HEK293 (cell line): ENCODE results near the gene TAS2R9.
A peak's percentile ranks its signal among the peaks of the same experiment; 100 is the strongest.

Experiments used
- CTCF ChIA-PET: fragments of 350-600 bp; formaldehyde crosslinking; extraction: SDS; loops from one replicate; lab custom pipeline; 2021; ENCODE audit warnings: antibody characterized with exemption; lab: Yijun Ruan, JAX
- POLR2A ChIA-PET: fragments of 300-600 bp; formaldehyde crosslinking; extraction: SDS; loops from one replicate; lab custom pipeline; 2020; ENCODE audit warnings: antibody characterized with exemption, inconsistent platforms; lab: Yijun Ruan, JAX
- H3K27ac ChIP-seq: fragments of 200-500 bp; sonication (Bioruptor generic); 2 replicates; pipeline ENCODE4 v1.5.1; 2014; ENCODE audit warnings: low read depth, low read length, control low read depth, inconsistent platforms; ENCODE audit errors: extremely low read depth
- H3K36me3 ChIP-seq, 2 experiments: fragments of 200-500 bp in 1 of 2; sonication (Bioruptor generic) in 1 of 2; 1 replicate in 1 of 2; 2 replicates in 1 of 2; pipeline ENCODE4 v1.5.1; 2014 to 2017; ENCODE audit warnings: inconsistent platforms in 2 of 2, low read length in 2 of 2; ENCODE audit not compliant: control insufficient read depth in 2 of 2, insufficient read depth in 1 of 2
- H3K4me1 ChIP-seq: fragments of 200-500 bp; sonication (Bioruptor generic); 2 replicates; pipeline ENCODE4 v1.5.1; 2014; ENCODE audit warnings: mild to moderate bottlenecking, low read length, inconsistent platforms; ENCODE audit not compliant: control insufficient read depth, insufficient read depth
- H3K4me3 ChIP-seq: 2 replicates; pipeline ENCODE4 v1.5.1; 2011; ENCODE audit warnings: low read depth, mild to moderate bottlenecking, control low read depth, low read length, moderate library complexity
- H3K9me3 ChIP-seq: fragments of 200-500 bp; sonication (Bioruptor generic); 2 replicates; pipeline ENCODE4 v1.5.1; 2014; ENCODE audit warnings: low read depth, low read length, inconsistent platforms; ENCODE audit not compliant: control insufficient read depth, insufficient read depth
- GLIS1 ChIP-seq: fragments of 450-650 bp; formaldehyde crosslinking; IDR thresholded peaks from 2 replicates; pipeline ENCODE4 v1.5.1; 2016; ENCODE audit warnings: missing biosample characterization, missing genetic modification characterization
- IKZF3 ChIP-seq: fragments of 450-650 bp; IDR thresholded peaks from 2 replicates; pipeline ENCODE4 v1.5.0; 2018; ENCODE audit warnings: missing biosample characterization, mild to moderate bottlenecking, missing genetic modification characterization, moderate library complexity
- KLF16 ChIP-seq: fragments of 450-650 bp; formaldehyde crosslinking; IDR thresholded peaks from 2 replicates; pipeline ENCODE4 v1.5.1; 2017; ENCODE audit warnings: missing biosample characterization, missing genetic modification characterization
- ZNF146 ChIP-seq: fragments of 450-650 bp; formaldehyde crosslinking; IDR thresholded peaks from 2 replicates; pipeline ENCODE4 v1.5.1; 2016; ENCODE audit warnings: missing biosample characterization, missing genetic modification characterization
- ZNF155 ChIP-seq: fragments of 450-650 bp; formaldehyde crosslinking; IDR thresholded peaks from 2 replicates; pipeline ENCODE4 v1.5.1; 2016; ENCODE audit warnings: missing biosample characterization, missing genetic modification characterization
- ZNF211 ChIP-seq: fragments of 450-650 bp; formaldehyde crosslinking; IDR thresholded peaks from 2 replicates; pipeline ENCODE4 v1.5.1; 2016; ENCODE audit warnings: low read depth, missing biosample characterization, missing genetic modification characterization
- ZNF24 ChIP-seq: fragments of 450-650 bp; formaldehyde crosslinking; IDR thresholded peaks from 2 replicates; pipeline ENCODE4 v1.5.1; 2016; ENCODE audit warnings: missing biosample characterization, missing genetic modification characterization
- ZNF266 ChIP-seq: fragments of 450-650 bp; formaldehyde crosslinking; IDR thresholded peaks from 2 replicates; pipeline ENCODE4 v1.5.1; 2016; ENCODE audit warnings: missing biosample characterization, missing genetic modification characterization, low read depth
- ZNF274 ChIP-seq, 2 experiments: fragments of 200-500 bp in 1 of 2; fragments of 450-650 bp in 1 of 2; sonication (Bioruptor generic) in 1 of 2; formaldehyde crosslinking in 1 of 2; IDR thresholded peaks; 2 replicates each; pipeline versions ENCODE4 v1.5.1 to v1.6.1; 2014 to 2016; ENCODE audit warnings: borderline replicate concordance in 1 of 2, inconsistent platforms in 1 of 2, low read length in 1 of 2, missing biosample characterization in 1 of 2, missing genetic modification characterization in 1 of 2
- ZNF350 ChIP-seq: fragments of 450-650 bp; formaldehyde crosslinking; IDR thresholded peaks from 2 replicates; pipeline ENCODE4 v1.5.0; 2017; ENCODE audit warnings: missing biosample characterization, mild to moderate bottlenecking, missing genetic modification characterization
- ZNF544 ChIP-seq: fragments of 450-650 bp; formaldehyde crosslinking; IDR thresholded peaks from 2 replicates; pipeline ENCODE4 v1.5.0; 2017; ENCODE audit warnings: missing biosample characterization, missing genetic modification characterization
- ZNF558 ChIP-seq: fragments of 450-650 bp; formaldehyde crosslinking; IDR thresholded peaks from 2 replicates; pipeline ENCODE4 v1.5.1; 2016; ENCODE audit warnings: missing biosample characterization, missing genetic modification characterization
- ZNF654 ChIP-seq: fragments of 450-650 bp; formaldehyde crosslinking; IDR thresholded peaks from 2 replicates; pipeline ENCODE4 v1.5.1; 2016; ENCODE audit warnings: low read depth, missing biosample characterization, missing genetic modification characterization
- ZNF670 ChIP-seq: fragments of 450-650 bp; formaldehyde crosslinking; IDR thresholded peaks from 2 replicates; pipeline ENCODE4 v1.5.1; 2016; ENCODE audit warnings: missing biosample characterization, missing genetic modification characterization, low read depth
- ZNF768 ChIP-seq: fragments of 450-650 bp; formaldehyde crosslinking; IDR thresholded peaks from 2 replicates; pipeline ENCODE4 v1.5.1; 2018; ENCODE audit warnings: missing biosample characterization, mild to moderate bottlenecking, missing genetic modification characterization
- ZNF777 ChIP-seq: fragments of 450-650 bp; formaldehyde crosslinking; IDR thresholded peaks from 2 replicates; pipeline ENCODE4 v1.5.1; 2017; ENCODE audit warnings: missing biosample characterization, missing genetic modification characterization, borderline replicate concordance
- ZNF791 ChIP-seq: fragments of 450-650 bp; formaldehyde crosslinking; IDR thresholded peaks from 2 replicates; pipeline ENCODE4 v1.5.1; 2016; ENCODE audit warnings: missing biosample characterization, missing genetic modification characterization
- TF ChIP-seq, protein P1 (sequence below): fragments of 450-650 bp; formaldehyde crosslinking; IDR thresholded peaks from 2 replicates; pipeline ENCODE4 v1.5.1; 2016; ENCODE audit warnings: missing biosample characterization, missing genetic modification characterization
- TF ChIP-seq, protein P2 (sequence below): fragments of 450-650 bp; formaldehyde crosslinking; IDR thresholded peaks from 2 replicates; pipeline ENCODE4 v1.5.1; 2016; ENCODE audit warnings: missing biosample characterization, missing genetic modification characterization

TAS2R9 gene

DNA sequence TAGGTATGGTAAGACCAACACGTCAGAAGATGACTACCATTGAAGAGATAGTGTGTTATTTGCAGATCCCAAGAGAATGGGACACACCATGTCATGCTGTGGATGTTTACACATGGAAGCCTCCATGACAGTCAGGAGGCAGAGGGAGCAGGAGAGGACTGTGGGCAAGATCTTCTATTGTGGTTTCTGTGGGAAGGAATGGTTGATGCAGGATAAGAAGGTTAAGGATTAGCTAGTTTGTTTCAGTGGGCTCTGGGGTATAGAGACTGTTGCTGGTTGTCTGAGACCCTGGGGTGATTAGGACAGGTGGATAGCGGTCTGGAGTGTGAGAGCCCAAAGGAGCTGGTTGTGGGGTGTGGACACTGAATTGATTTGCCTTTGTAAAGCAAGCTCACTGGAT lies 30.9 kb downstream of the TAS2R9 start (continued):
- TF ChIP-seq, protein P1, sequence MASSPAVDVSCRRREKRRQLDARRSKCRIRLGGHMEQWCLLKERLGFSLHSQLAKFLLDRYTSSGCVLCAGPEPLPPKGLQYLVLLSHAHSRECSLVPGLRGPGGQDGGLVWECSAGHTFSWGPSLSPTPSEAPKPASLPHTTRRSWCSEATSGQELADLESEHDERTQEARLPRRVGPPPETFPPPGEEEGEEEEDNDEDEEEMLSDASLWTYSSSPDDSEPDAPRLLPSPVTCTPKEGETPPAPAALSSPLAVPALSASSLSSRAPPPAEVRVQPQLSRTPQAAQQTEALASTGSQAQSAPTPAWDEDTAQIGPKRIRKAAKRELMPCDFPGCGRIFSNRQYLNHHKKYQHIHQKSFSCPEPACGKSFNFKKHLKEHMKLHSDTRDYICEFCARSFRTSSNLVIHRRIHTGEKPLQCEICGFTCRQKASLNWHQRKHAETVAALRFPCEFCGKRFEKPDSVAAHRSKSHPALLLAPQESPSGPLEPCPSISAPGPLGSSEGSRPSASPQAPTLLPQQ (tag by site-specific recombination): no peak
- no peak for TF ChIP-seq ZNF544
- no peak for TF ChIP-seq ZNF211 (tag by site-specific recombination)
- no peak for TF ChIP-seq ZNF768 (tag by site-specific recombination)
- no peak for TF ChIP-seq ZNF24 (tag by site-specific recombination)

DNA sequence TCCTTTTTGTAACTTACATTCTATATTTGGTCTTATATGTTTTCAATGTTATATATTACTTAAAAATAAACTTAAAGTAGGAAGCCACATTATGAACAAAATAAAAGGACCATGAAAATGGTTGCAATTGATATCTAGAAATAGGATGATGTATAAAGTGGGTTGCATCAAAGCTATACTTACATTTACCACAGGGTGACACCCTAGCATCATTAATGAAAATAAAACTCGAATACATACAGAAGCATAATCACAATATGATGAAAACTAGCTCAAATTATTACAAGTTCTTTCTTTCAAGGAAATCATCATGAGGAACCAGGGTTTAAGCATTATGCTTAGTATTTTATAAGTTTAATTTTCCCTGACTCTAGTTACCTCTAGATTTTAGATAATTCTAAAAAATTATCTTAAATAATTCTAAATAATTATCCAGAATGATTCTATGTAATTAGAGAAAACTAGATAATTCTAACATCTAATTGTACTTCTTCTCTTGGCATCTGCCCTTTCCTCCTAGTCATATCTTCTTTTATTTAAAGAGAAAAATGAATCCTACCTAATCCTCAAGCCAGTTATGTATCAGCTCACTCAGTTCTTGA lies 38.7 kb downstream of the TAS2R9 start:
- H3K27ac ChIP-seq: no peak overlapping the region
- TF ChIP-seq, protein P2, sequence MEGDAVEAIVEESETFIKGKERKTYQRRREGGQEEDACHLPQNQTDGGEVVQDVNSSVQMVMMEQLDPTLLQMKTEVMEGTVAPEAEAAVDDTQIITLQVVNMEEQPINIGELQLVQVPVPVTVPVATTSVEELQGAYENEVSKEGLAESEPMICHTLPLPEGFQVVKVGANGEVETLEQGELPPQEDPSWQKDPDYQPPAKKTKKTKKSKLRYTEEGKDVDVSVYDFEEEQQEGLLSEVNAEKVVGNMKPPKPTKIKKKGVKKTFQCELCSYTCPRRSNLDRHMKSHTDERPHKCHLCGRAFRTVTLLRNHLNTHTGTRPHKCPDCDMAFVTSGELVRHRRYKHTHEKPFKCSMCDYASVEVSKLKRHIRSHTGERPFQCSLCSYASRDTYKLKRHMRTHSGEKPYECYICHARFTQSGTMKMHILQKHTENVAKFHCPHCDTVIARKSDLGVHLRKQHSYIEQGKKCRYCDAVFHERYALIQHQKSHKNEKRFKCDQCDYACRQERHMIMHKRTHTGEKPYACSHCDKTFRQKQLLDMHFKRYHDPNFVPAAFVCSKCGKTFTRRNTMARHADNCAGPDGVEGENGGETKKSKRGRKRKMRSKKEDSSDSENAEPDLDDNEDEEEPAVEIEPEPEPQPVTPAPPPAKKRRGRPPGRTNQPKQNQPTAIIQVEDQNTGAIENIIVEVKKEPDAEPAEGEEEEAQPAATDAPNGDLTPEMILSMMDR (tag by site-specific recombination): 0 out of 2 replicates have a peak, but pooled peaks have one; percentile 36
- TF ChIP-seq IKZF3 (tag by site-specific recombination): no peak
- no peak for TF ChIP-seq ZNF274 (IDR thresholded peaks at IDR 0.05; ENCODE audit: low read length)
- no peak for TF ChIP-seq ZNF274 (tag by site-specific recombination; IDR thresholded peaks at IDR 0.05; ENCODE audit: borderline replicate concordance)
- TF ChIP-seq ZNF654: peak; percentile 76
- no peak for TF ChIP-seq ZNF777
- TF ChIP-seq KLF16: no peak
- H3K9me3 ChIP-seq: no peaks in the 10 kb centered on the region
- H3K36me3 ChIP-seq: no peaks in the 10 kb centered on the region
- CTCF ChIA-PET: interaction anchor here (0.6 to 7.0 kb wide), 15 partner anchors 21 to 1263 kb away, joined by 3 to 73 read pairs (median 3); no protein-coding TSS in a partner anchor
- POLR2A ChIA-PET: interaction anchor here (0.7 kb wide), 1 partner anchor 428 kb away, joined by 3 read pairs; no protein-coding TSS in a partner anchor
- no peaks in the 10 kb centered on the region for H3K4me1 ChIP-seq
- H3K4me3 ChIP-seq: no peak overlapping the region

DNA sequence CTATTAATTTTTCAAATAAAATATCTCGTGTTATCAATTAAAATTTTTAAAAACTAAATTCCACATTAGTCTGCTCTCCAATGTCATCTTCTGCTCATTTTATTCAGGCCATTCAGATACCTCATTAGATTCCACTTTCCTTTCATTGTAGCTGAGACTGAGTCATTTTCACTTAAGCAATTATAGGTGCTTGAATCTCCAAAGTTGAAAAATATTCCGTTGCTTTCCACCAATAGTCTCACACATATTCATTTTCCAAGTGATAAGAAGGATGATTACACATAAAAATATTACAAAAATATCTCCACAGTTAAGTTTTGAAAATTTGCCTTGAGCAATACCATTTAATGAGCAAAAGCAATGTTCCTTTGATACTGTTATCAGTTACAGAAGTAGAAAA lies 50.3 kb downstream of the TAS2R9 start:
- POLR2A ChIA-PET: no interaction called here

More for the DNA sequence above, 50.3 kb downstream of the TAS2R9 start:
- H3K9me3 ChIP-seq: no peaks in the 10 kb centered on the region
- H3K4me1 ChIP-seq: no peaks in the 10 kb centered on the region
- CTCF ChIA-PET: interaction anchor here (1.0 to 1.3 kb wide), 2 partner anchors 9 to 440 kb away, joined by 3 read pairs; no protein-coding TSS in a partner anchor
- no peak for TF ChIP-seq ZNF155
- TF ChIP-seq ZNF791 (tag by site-specific recombination): no peak
- no peak for TF ChIP-seq ZNF266 (tag by site-specific recombination)
- no peak for TF ChIP-seq GLIS1
- TF ChIP-seq ZNF558 (tag by site-specific recombination): no peak
- TF ChIP-seq ZNF350: no peak
- no peak for TF ChIP-seq ZNF146 (tag by site-specific recombination)
- TF ChIP-seq ZNF670: no peak
- H3K4me3 ChIP-seq: no peak overlapping the region
- no peak overlapping the region for H3K27ac ChIP-seq
- no peaks in the 10 kb centered on the region for H3K36me3 ChIP-seq
